Fibroblast of villous mesenchyme (primary cell): ENCODE measurements around the gene RIBC2. TPM values are rescaled to one million over a fixed set of nuclear protein-coding genes. Genes with fewer than 3 reads are reported as not detected.

Experiments used
- DNase-seq: peaks from one replicate; pipeline ENCODE4 v3.0.0-alpha.2; 2010; ENCODE audit warnings: low read depth
- H3K4me3 ChIP-seq: 2 replicates; pipeline ENCODE4 v1.5.1; 2011; ENCODE audit warnings: low read depth, mild to moderate bottlenecking, low read length
- CTCF ChIP-seq: IDR thresholded peaks from 2 replicates; pipeline ENCODE4 v1.5.1; 2012; ENCODE audit warnings: low read depth, mild to moderate bottlenecking, low read length; ENCODE audit not compliant: insufficient read depth
- total RNA-seq: library from RNA; depleted of rRNA; stranded (reverse); fragments of >200 nt; gene quantifications from 2 replicates; pipeline ENCODE4 v1.2.3, GENCODE V29; 2012

The RIBC2 gene
- total RNA-seq, 1 donor = 0.86 TPM

- H3K4me3 ChIP-seq = no peak overlapping the region
- peak; percentile 92 for DNase-seq
- no peak for TF ChIP-seq CTCF
Measured at GRCh38 chr22:45454275-45454674, 40.8 kb downstream of the RIBC2 start.

GRCh38 chr22:45455212-45455611 lies 41.7 kb downstream of the RIBC2 start:
- peak; percentile 89 for DNase-seq

GRCh38 chr22:45455621-45456020 lies 42.1 kb downstream of the RIBC2 start:
- no peak for DNase-seq
- no peak overlapping the region for H3K4me3 ChIP-seq
- TF ChIP-seq CTCF = no peak

More at GRCh38 chr22:45455212-45455611, 41.7 kb downstream of the RIBC2 start:
- no peak overlapping the region for H3K4me3 ChIP-seq
- TF ChIP-seq CTCF = no peak

- no peak for TF ChIP-seq CTCF
- DNase-seq = no peak
Measured at GRCh38 chr22:45456811-45457210, 43.3 kb downstream of the RIBC2 start.

GRCh38 chr22:45458532-45458931 lies 45.0 kb downstream of the RIBC2 start:
- no peak overlapping the region for H3K4me3 ChIP-seq
- no peak for DNase-seq
- no peak for TF ChIP-seq CTCF

More at GRCh38 chr22:45456811-45457210, 43.3 kb downstream of the RIBC2 start:
- no peak overlapping the region for H3K4me3 ChIP-seq

GRCh38 chr22:45459235-45459634 lies 45.7 kb downstream of the RIBC2 start:
- TF ChIP-seq CTCF = no peak
- no peak overlapping the region for H3K4me3 ChIP-seq

GRCh38 chr22:45460288-45461109 lies 47.0 kb downstream of the RIBC2 start:
- no peak for TF ChIP-seq CTCF

More at GRCh38 chr22:45459235-45459634, 45.7 kb downstream of the RIBC2 start:
- DNase-seq = no peak

More at GRCh38 chr22:45460288-45461109, 47.0 kb downstream of the RIBC2 start:
- no peak overlapping the region for H3K4me3 ChIP-seq
- DNase-seq = peak; percentile 98
